Kidney (tissue), 14 donors: ENCODE data around the gene M6PR. TPM values are rescaled to one million over a fixed set of nuclear protein-coding genes. Genes with fewer than 3 reads are reported as not detected.

ENCODE experiments used
- DNase-seq, 5 donors: peaks; one replicate each; pipeline ENCODE4 v3.0.0-alpha.2; 2013 to 2020
- FAIRE-seq: peaks from 2 replicates; lab custom pipeline; 2012; peaks lifted over from hg19 to GRCh38; lab: Jason Lieb, UNC
- H3K27ac ChIP-seq, 2 donors: one replicate each; pipeline ENCODE4 v1.7.0; 2013; ENCODE audit warnings: low read depth in 2 of 2, low read length in 2 of 2, inconsistent platforms in 1 of 2
- H3K27me3 ChIP-seq: one replicate; pipeline ENCODE4 v1.7.1; 2013; ENCODE audit warnings: low read length, inconsistent platforms; ENCODE audit not compliant: control insufficient read depth, insufficient read depth
- H3K36me3 ChIP-seq, 3 donors: one replicate each; pipeline versions ENCODE4 v1.7.0 to v1.7.1; 2013; ENCODE audit warnings: low read length in 3 of 3, control low read depth in 1 of 3, inconsistent platforms in 1 of 3; ENCODE audit not compliant: insufficient read depth in 3 of 3, control insufficient read depth in 2 of 3
- H3K4me1 ChIP-seq, 3 donors: one replicate each; pipeline versions ENCODE4 v1.7.0 to v1.7.1; 2013; ENCODE audit warnings: low read length in 3 of 3, inconsistent platforms in 1 of 3, low read depth in 1 of 3; ENCODE audit not compliant: control insufficient read depth in 2 of 3, insufficient read depth in 2 of 3
- H3K4me3 ChIP-seq, 3 donors: one replicate each; pipeline versions ENCODE4 v1.7.0 to v1.8.1; 2013; ENCODE audit warnings: low read length in 3 of 3, control low read depth in 1 of 3, inconsistent platforms in 1 of 3
- H3K9ac ChIP-seq, 3 donors: one replicate each; pipeline versions ENCODE4 v1.7.0 to v1.7.1; 2013; ENCODE audit warnings: low read length in 3 of 3, control low read depth in 1 of 3, inconsistent platforms in 1 of 3
- H3K9me3 ChIP-seq, 3 donors: one replicate each; pipeline versions ENCODE4 v1.7.0 to v1.7.1; 2013; ENCODE audit warnings: low read length in 3 of 3, control low read depth in 1 of 3, inconsistent platforms in 1 of 3; ENCODE audit not compliant: control insufficient read depth in 2 of 3, insufficient read depth in 1 of 3
- CTCF ChIP-seq: IDR thresholded peaks from 3 replicates; pipeline ENCODE4 v1.5.1; 2012; ENCODE audit warnings: mild to moderate bottlenecking, moderate library complexity, borderline replicate concordance; ENCODE audit not compliant: insufficient read depth; ENCODE audit errors: extremely low read depth
- intact Hi-C: fragments of 100-400 bp; cut with DNase I; formaldehyde crosslinking; loops from one replicate; pipeline ENCODE4 v1.11.1; 2022
- polyA plus RNA-seq: library from polyadenylated mRNA; stranded (reverse); fragments of 350-450 nt; fragmentation: Illumina TruSeq; extraction: RNeasy Lipid Tissue Mini Kit (QIAGEN cat#74804); gene quantifications from one replicate; pipeline ENCODE4 v1.2.3, GENCODE V29; 2014; ENCODE audit warnings: low read depth, low replicate concordance; ENCODE audit not compliant: insufficient read depth
- total RNA-seq: library from RNA; stranded (reverse); fragmentation: NEBNext Ultra II Directional; extraction: Animal tissue kit (Norgen Biotek cat#: 25700); gene quantifications from one replicate; pipeline ENCODE4 v1.2.1, GENCODE V29; 2021
- donor health status: control.
- donor health status: control.
- donor health status: control.
- donor health status: control.
- donor health status: control.
- donor health status: DM: yes; HTN: yes; CAD: no.
- donor health status: Normal renal cell carcinoma (clear cell type).

Gene M6PR
- total and polyA plus RNA-seq, 2 donors from 2014 or later: 84.7 to 165 TPM

- Histone ChIP-seq H3K9me3 (no peaks in the 10 kb centered on the region), H3K4me1 (no peaks in the 10 kb centered on the region), H3K27me3 (no peaks in the 10 kb centered on the region), H3K9ac (no peak overlapping the region), H3K4me3 (no peak overlapping the region), H3K27ac (no peak overlapping the region), H3K36me3 (no peaks in the 10 kb centered on the region)
- FAIRE-seq (no peak), DNase-seq (no peak)
- no peak for TF ChIP-seq CTCF
- intact Hi-C loops: no loop called here
Measured at GRCh38 chr12:8995021-8995775, 45.8 kb upstream of the M6PR start.

- H3K27ac ChIP-seq: no peak overlapping the region
- intact Hi-C loops: no loop called here
- no peak overlapping the region for H3K4me3 ChIP-seq
- H3K36me3 ChIP-seq: no peaks in the 10 kb centered on the region
- no peak for TF ChIP-seq CTCF
- H3K4me1 ChIP-seq: no peaks in the 10 kb centered on the region
- no peak overlapping the region for H3K9ac ChIP-seq
- no peaks in the 10 kb centered on the region for H3K9me3 ChIP-seq
- FAIRE-seq: no peak
- no peak for DNase-seq
- no peaks in the 10 kb centered on the region for H3K27me3 ChIP-seq
Measured at GRCh38 chr12:8993827-8994226, 44.4 kb upstream of the M6PR start.

GRCh38 chr12:8991371-8992345, 42.2 kb upstream of the M6PR start:
- Histone ChIP-seq H3K36me3 (no peaks in the 10 kb centered on the region), H3K27me3 (no peaks in the 10 kb centered on the region), H3K9ac (no peak overlapping the region), H3K9me3 (no peaks in the 10 kb centered on the region), H3K27ac (no peak overlapping the region), H3K4me1 (no peaks in the 10 kb centered on the region), H3K4me3 (no peak overlapping the region)
- TF ChIP-seq CTCF: no peak
- intact Hi-C loops: no loop called here
- no peak for FAIRE-seq
- no peak for DNase-seq
